Measurements from ENCODE around the gene LRRTM4. TPM values are rescaled to one million over a fixed set of nuclear protein-coding genes. Genes with fewer than 3 reads are reported as not detected.

LRRTM4 gene
- total RNA-seq, 4 donors from 2014 or later: 0.24 to 38.4 (median 1.0) TPM; not detected in 1

GRCh38 chr2:76862901-76863300, 659.3 kb downstream of the LRRTM4 start:
- H3K9me3 ChIP-seq: no peaks in the 10 kb centered on the region
- no peaks in the 10 kb centered on the region for H3K36me3 ChIP-seq
- H3K27ac ChIP-seq: no peak overlapping the region
- no peak for DNase-seq
- TF ChIP-seq POLR2A (IDR thresholded peaks at IDR 0.05) (no peak), CTCF (IDR thresholded peaks at IDR 0.05) (no peak)
- no peak overlapping the region for H3K4me3 ChIP-seq
- intact Hi-C loops (cut with DNase I; ENCODE audit: low total_unique reads): no loop called here
- H3K4me1 ChIP-seq: no peaks in the 10 kb centered on the region
- no peaks in the 10 kb centered on the region for H3K27me3 ChIP-seq

- no peak overlapping the region for H3K4me3 ChIP-seq
- no peaks in the 10 kb centered on the region for H3K27me3 ChIP-seq
- H3K27ac ChIP-seq: no peak overlapping the region
- H3K4me1 ChIP-seq: no peaks in the 10 kb centered on the region
- no peaks in the 10 kb centered on the region for H3K36me3 ChIP-seq
- no peaks in the 10 kb centered on the region for H3K9me3 ChIP-seq
- intact Hi-C loops (cut with DNase I; ENCODE audit: low total_unique reads): no loop called here
- TF ChIP-seq CTCF (IDR thresholded peaks at IDR 0.05): no peak
- no peak for TF ChIP-seq POLR2A (IDR thresholded peaks at IDR 0.05)
- DNase-seq: no peak
Measured at GRCh38 chr2:76861708-76862107, 660.5 kb downstream of the LRRTM4 start.

- TF ChIP-seq CTCF (IDR thresholded peaks at IDR 0.05) (no peak), POLR2A (IDR thresholded peaks at IDR 0.05) (no peak)
- H3K36me3 ChIP-seq: no peaks in the 10 kb centered on the region
- no peak for DNase-seq
Measured at GRCh38 chr2:76851000-76851399, 671.2 kb downstream of the LRRTM4 start.

GRCh38 chr2:76849086-76849485, 673.1 kb downstream of the LRRTM4 start:
- Histone ChIP-seq H3K27ac (no peak overlapping the region), H3K36me3 (no peaks in the 10 kb centered on the region), H3K9me3 (no peaks in the 10 kb centered on the region), H3K4me1 (no peaks in the 10 kb centered on the region), H3K27me3 (no peaks in the 10 kb centered on the region), H3K4me3 (no peak overlapping the region)
- DNase-seq: no peak
- TF ChIP-seq CTCF (IDR thresholded peaks at IDR 0.05) (no peak), POLR2A (IDR thresholded peaks at IDR 0.05) (no peak)
- intact Hi-C loops (cut with DNase I; ENCODE audit: low total_unique reads): no loop called here

More at GRCh38 chr2:76851000-76851399, 671.2 kb downstream of the LRRTM4 start:
- intact Hi-C loops (cut with DNase I; ENCODE audit: low total_unique reads): no loop called here
- H3K4me3 ChIP-seq: no peak overlapping the region
- H3K27me3 ChIP-seq: no peaks in the 10 kb centered on the region
- no peaks in the 10 kb centered on the region for H3K9me3 ChIP-seq
- H3K4me1 ChIP-seq: no peaks in the 10 kb centered on the region
- no peak overlapping the region for H3K27ac ChIP-seq

GRCh38 chr2:76839826-76840225, 682.4 kb downstream of the LRRTM4 start:
- Histone ChIP-seq H3K4me1 (no peaks in the 10 kb centered on the region), H3K27me3 (no peaks in the 10 kb centered on the region), H3K9me3 (no peaks in the 10 kb centered on the region), H3K27ac (no peak overlapping the region), H3K36me3 (no peaks in the 10 kb centered on the region), H3K4me3 (no peak overlapping the region)
- intact Hi-C loops (cut with DNase I; ENCODE audit: low total_unique reads): no loop called here
- TF ChIP-seq CTCF (IDR thresholded peaks at IDR 0.05) (no peak), POLR2A (IDR thresholded peaks at IDR 0.05) (no peak)
- no peak for DNase-seq

All from uterus (tissue), 4 donors.